SK-N-SH (cell line): Measurements from ENCODE around the gene VPS13C. TPM values are rescaled to one million over a fixed set of nuclear protein-coding genes. Genes with fewer than 3 reads are reported as not detected.
A peak's percentile ranks its signal among the peaks of the same experiment; 100 is the strongest.

Source experiments
- CTCF ChIA-PET: fragments of 300-600, 350-600 bp; formaldehyde crosslinking; extraction: SDS; loops from one replicate; lab custom pipeline; 2021; lab: Yijun Ruan, JAX
- POLR2A ChIA-PET: fragments of 350-600 bp; sonication (Branson Sonifier 250); formaldehyde crosslinking; extraction: SDS; loops from one replicate; lab custom pipeline; 2020; ENCODE audit warnings: antibody characterized with exemption, inconsistent platforms; lab: Yijun Ruan, JAX
- DNase-seq: peaks from one replicate; pipeline ENCODE4 v3.0.0; 2012
- H2AFZ ChIP-seq: fragments of 200-600 bp; sonication (generic); 2 replicates; pipeline ENCODE4 v1.8.1; 2016; ENCODE audit warnings: antibody characterized with exemption, mild to moderate bottlenecking, low read depth
- H3F3A ChIP-seq: fragments of 200-600 bp; sonication (generic); replicated peaks from 2 replicates; pipeline ENCODE3; 2016; ENCODE audit warnings: antibody characterized with exemption, mild to moderate bottlenecking; ENCODE audit not compliant: insufficient read depth
- H3K27ac ChIP-seq, 2 experiments: fragments of 200-500 bp in 1 of 2; fragments of 200-600 bp in 1 of 2; sonication (Bioruptor generic) in 1 of 2; sonication (generic), shearing (Covaris generic) in 1 of 2; 2 replicates each; pipeline versions ENCODE4 v1.5.1 to v1.6.1; 2014 to 2016; ENCODE audit warnings: low read depth in 2 of 2, inconsistent platforms in 1 of 2, low read length in 1 of 2, mild to moderate bottlenecking in 1 of 2, mixed read lengths in 1 of 2
- H3K27me3 ChIP-seq: fragments of 200-600 bp; sonication (generic), shearing (Covaris generic); 2 replicates; pipeline ENCODE4 v1.6.1; 2016; ENCODE audit warnings: mixed run types; ENCODE audit not compliant: insufficient read depth
- H3K36me3 ChIP-seq, 2 experiments: fragments of 200-500 bp in 1 of 2; fragments of 200-600 bp in 1 of 2; sonication (Bioruptor generic) in 1 of 2; sonication (generic) in 1 of 2; replicated peaks in 1 of 2; 2 replicates each; pipeline versions ENCODE3 to v1.5.1; 2014 to 2016; ENCODE audit warnings: low read length in 1 of 2, mild to moderate bottlenecking in 1 of 2; ENCODE audit not compliant: insufficient read depth in 2 of 2, control insufficient read depth in 1 of 2
- H3K4me1 ChIP-seq, 2 experiments: fragments of 200-500 bp in 1 of 2; fragments of 200-600 bp in 1 of 2; sonication (Bioruptor generic) in 1 of 2; sonication (generic), shearing (Covaris generic) in 1 of 2; 2 replicates each; pipeline versions ENCODE4 v1.5.1 to v1.6.1; 2014 to 2016; ENCODE audit warnings: low read depth in 1 of 2, low read length in 1 of 2, mixed run types in 1 of 2; ENCODE audit not compliant: insufficient read depth in 2 of 2, control insufficient read depth in 1 of 2
- H3K4me2 ChIP-seq: fragments of 200-600 bp; sonication (generic), shearing (Covaris generic); 2 replicates; pipeline ENCODE4 v1.6.1; 2017; ENCODE audit warnings: mixed run types
- H3K4me3 ChIP-seq, 2 experiments: fragments of 200-500 bp in 1 of 2; fragments of 200-600 bp in 1 of 2; sonication (Bioruptor generic) in 1 of 2; sonication (generic), shearing (Covaris generic) in 1 of 2; 2 replicates each; pipeline versions ENCODE4 v1.5.1 to v1.8.1; 2014 to 2016; ENCODE audit warnings: low read depth in 2 of 2, inconsistent platforms in 1 of 2, low read length in 1 of 2, mild to moderate bottlenecking in 1 of 2, mixed read lengths in 1 of 2, moderate library complexity in 1 of 2
- H3K79me2 ChIP-seq: fragments of 200-600 bp; sonication (generic); 2 replicates; pipeline ENCODE4 v1.8.1; 2017; ENCODE audit warnings: mild to moderate bottlenecking; ENCODE audit not compliant: insufficient read depth
- H3K9ac ChIP-seq: fragments of 200-600 bp; sonication (generic); 2 replicates; pipeline ENCODE4 v1.6.1; 2017; ENCODE audit warnings: mixed run types
- H3K9me2 ChIP-seq: fragments of 200-600 bp; sonication (generic); 2 replicates; pipeline ENCODE4 v1.6.1; 2017; ENCODE audit warnings: mixed run types
- H3K9me3 ChIP-seq: fragments of 200-600 bp; sonication (generic); 2 replicates; pipeline ENCODE4 v1.6.1; 2017; ENCODE audit warnings: mixed run types, mild to moderate bottlenecking, moderate library complexity
- H4K20me1 ChIP-seq: fragments of 200-600 bp; sonication (generic); 2 replicates; pipeline ENCODE4 v1.6.1; 2017; ENCODE audit warnings: mild to moderate bottlenecking, mixed run types; ENCODE audit not compliant: insufficient read depth
- CHD2 ChIP-seq: fragments of 150-350 bp; IDR thresholded peaks from 2 replicates; pipeline ENCODE4 v1.6.1; 2018; ENCODE audit warnings: low read length; ENCODE audit not compliant: partially characterized antibody
- FOSL2 ChIP-seq: IDR thresholded peaks from 2 replicates; pipeline ENCODE4 v1.4.0; 2012; ENCODE audit warnings: low read depth, mild to moderate bottlenecking, moderate library complexity, borderline replicate concordance
- FOXM1 ChIP-seq: IDR thresholded peaks from 2 replicates; pipeline ENCODE4 v1.4.0; 2012; ENCODE audit warnings: low read depth, mild to moderate bottlenecking
- GABPA ChIP-seq: IDR thresholded peaks from 2 replicates; pipeline ENCODE4 v1.4.0; 2012; ENCODE audit warnings: low read depth, mild to moderate bottlenecking
- GATA2 ChIP-seq: sonication (generic); formaldehyde crosslinking; IDR thresholded peaks from 2 replicates; pipeline ENCODE4 v1.5.0; 2020; ENCODE audit warnings: mild to moderate bottlenecking, missing genetic modification reagents
- JUND ChIP-seq: IDR thresholded peaks from 2 replicates; pipeline ENCODE4 v1.4.0; 2012
- MEF2A ChIP-seq: IDR thresholded peaks from 2 replicates; pipeline ENCODE4 v1.4.0; 2012; ENCODE audit warnings: low read depth, borderline replicate concordance
- NFIC ChIP-seq: IDR thresholded peaks from 2 replicates; pipeline ENCODE4 v1.4.0; 2012; ENCODE audit warnings: borderline replicate concordance
- POLR2AphosphoS5 ChIP-seq: IDR thresholded peaks from 2 replicates; pipeline ENCODE4 v1.6.1; 2012; ENCODE audit warnings: low read depth, low read length
- RCOR1 ChIP-seq: fragments of 150-350 bp; IDR thresholded peaks from 2 replicates; pipeline ENCODE4 v1.6.1; 2017; ENCODE audit warnings: antibody characterized with exemption, low read length
- SMC3 ChIP-seq: IDR thresholded peaks from 2 replicates; pipeline ENCODE4 v1.6.1; 2012; ENCODE audit warnings: low read depth, low read length, improper control_type of control experiment
- TAF1 ChIP-seq: IDR thresholded peaks from 2 replicates; pipeline ENCODE4 v1.6.1; 2012; ENCODE audit warnings: low read depth, mild to moderate bottlenecking, low read length, moderate library complexity, borderline replicate concordance
- TEAD4 ChIP-seq: IDR thresholded peaks from 2 replicates; pipeline ENCODE4 v1.4.0; 2012; ENCODE audit warnings: mild to moderate bottlenecking, borderline replicate concordance; ENCODE audit not compliant: insufficient read depth
- YY1 ChIP-seq: IDR thresholded peaks from 2 replicates; pipeline ENCODE4 v1.4.0; 2012; ENCODE audit warnings: low read depth, mild to moderate bottlenecking
- WGBS: methylation state at CpG from one replicate; pipeline ENCODE4 v1.1.6; 2017; ENCODE audit warnings: low lambda C conversion rate; 5-methylcytosine and 5-hydroxymethylcytosine counted together
- polyA plus RNA-seq, 3 experiments: library from polyadenylated mRNA; depleted of rRNA; stranded (reverse); fragments of >200 nt; gene quantifications; 2 replicates each; pipeline ENCODE4 v1.2.3, GENCODE V29; 2012
- TF ChIP-seq, protein P1 (sequence below): fragments of 150-350 bp; IDR thresholded peaks from 2 replicates; pipeline ENCODE4 v1.6.1; 2016; ENCODE audit warnings: mild to moderate bottlenecking, low read depth, low read length
- TF ChIP-seq, protein P2 (sequence below): IDR thresholded peaks from 2 replicates; pipeline ENCODE4; 2012
- TF ChIP-seq, protein P3 (sequence below): IDR thresholded peaks from 2 replicates; pipeline ENCODE4 v1.6.1; 2012; ENCODE audit warnings: mild to moderate bottlenecking, low read depth, low read length, moderate library complexity
- TF ChIP-seq, protein P4 (sequence below): IDR thresholded peaks from 2 replicates; pipeline ENCODE4 v1.4.0; 2012; ENCODE audit warnings: low read depth

The VPS13C gene
- polyA plus RNA-seq, 1 of the 3 experiments (the other 2 are of a cell fraction), result 5.7 TPM

DNA sequence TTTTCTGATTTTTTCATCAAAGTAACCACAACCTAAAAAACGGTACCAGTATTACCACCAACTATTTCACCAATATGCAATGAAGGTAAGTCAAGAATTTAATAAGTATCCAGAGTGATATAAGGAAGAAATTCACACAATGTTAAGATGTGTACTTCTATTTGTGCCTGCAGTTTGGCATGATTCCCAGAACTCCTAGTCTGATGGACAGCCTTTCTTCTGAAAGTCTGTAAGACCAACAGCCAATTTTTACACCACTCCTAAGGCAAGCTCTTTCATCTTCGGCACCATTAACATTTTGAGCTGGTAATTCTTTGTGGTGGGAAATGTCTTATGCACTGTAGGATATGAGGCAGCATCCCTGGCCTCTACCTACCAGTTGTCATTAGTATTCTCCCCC, 108.3 kb downstream of the VPS13C start:
- no peaks in the 10 kb centered on the region for H3K9me2 ChIP-seq
- DNase-seq, result no peak
- no peak for TF ChIP-seq TAF1
- TF ChIP-seq, protein P1, sequence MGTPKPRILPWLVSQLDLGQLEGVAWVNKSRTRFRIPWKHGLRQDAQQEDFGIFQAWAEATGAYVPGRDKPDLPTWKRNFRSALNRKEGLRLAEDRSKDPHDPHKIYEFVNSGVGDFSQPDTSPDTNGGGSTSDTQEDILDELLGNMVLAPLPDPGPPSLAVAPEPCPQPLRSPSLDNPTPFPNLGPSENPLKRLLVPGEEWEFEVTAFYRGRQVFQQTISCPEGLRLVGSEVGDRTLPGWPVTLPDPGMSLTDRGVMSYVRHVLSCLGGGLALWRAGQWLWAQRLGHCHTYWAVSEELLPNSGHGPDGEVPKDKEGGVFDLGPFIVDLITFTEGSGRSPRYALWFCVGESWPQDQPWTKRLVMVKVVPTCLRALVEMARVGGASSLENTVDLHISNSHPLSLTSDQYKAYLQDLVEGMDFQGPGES, result no peak
- no peak for TF ChIP-seq TEAD4
- no peak for TF ChIP-seq RCOR1
- no peak for TF ChIP-seq MEF2A
- TF ChIP-seq, protein P2, sequence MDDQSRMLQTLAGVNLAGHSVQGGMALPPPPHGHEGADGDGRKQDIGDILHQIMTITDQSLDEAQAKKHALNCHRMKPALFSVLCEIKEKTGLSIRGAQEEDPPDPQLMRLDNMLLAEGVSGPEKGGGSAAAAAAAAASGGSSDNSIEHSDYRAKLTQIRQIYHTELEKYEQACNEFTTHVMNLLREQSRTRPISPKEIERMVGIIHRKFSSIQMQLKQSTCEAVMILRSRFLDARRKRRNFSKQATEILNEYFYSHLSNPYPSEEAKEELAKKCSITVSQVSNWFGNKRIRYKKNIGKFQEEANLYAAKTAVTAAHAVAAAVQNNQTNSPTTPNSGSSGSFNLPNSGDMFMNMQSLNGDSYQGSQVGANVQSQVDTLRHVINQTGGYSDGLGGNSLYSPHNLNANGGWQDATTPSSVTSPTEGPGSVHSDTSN, result no peak
- TF ChIP-seq GABPA, result no peak
- H3K4me1 ChIP-seq, result peaks cover 0 to 3% of the 10 kb centered on the region in 2 experiments; a peak in 2 of 4 replicates
- no peaks in the 10 kb centered on the region for H4K20me1 ChIP-seq
- H3K27ac ChIP-seq, result no peak overlapping the region
- no peaks in the 10 kb centered on the region for H3K9me3 ChIP-seq
- H3F3A ChIP-seq, result peaks cover 3% of the 10 kb centered on the region
- 98% methylated on average over 2 of the region's 2 CpGs for WGBS
- H3K27me3 ChIP-seq, result no peaks in the 10 kb centered on the region
- POLR2A ChIA-PET, result no interaction called here
- no peak overlapping the region for H3K4me2 ChIP-seq
- H3K9ac ChIP-seq, result no peak overlapping the region
- CTCF ChIA-PET, result interaction anchor here (0.6 to 1.3 kb wide), 2 partner anchors 16 to 119 kb away, joined by 3 read pairs; no protein-coding TSS in a partner anchor
- no peaks in the 10 kb centered on the region for H3K79me2 ChIP-seq
- no peak overlapping the region for H2AFZ ChIP-seq
- H3K4me3 ChIP-seq, result no peak overlapping the region
- H3K36me3 ChIP-seq, result peaks cover 49 to 58% of the 10 kb centered on the region in 2 experiments

DNA sequence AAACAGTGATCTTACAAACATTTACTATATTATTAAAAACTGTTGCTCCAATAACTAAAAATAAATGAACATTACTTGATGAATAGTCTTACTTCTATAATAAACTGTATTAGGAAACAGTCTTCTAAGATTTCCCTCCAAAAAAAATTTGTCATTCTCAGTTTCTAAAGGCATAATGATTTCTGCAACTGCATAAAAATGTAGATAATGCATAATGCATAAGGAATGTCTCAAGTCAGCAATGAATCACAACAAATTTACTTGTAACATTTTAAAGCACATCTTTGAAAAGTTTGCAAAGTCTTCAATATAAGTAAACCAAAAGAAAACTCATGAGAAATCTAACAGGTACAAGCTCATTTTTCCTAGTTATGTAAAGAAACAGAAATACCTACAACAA, 113.5 kb downstream of the VPS13C start:
- Histone ChIP-seq H2AFZ (no peak overlapping the region), H3K4me2 (no peak overlapping the region), H3K4me3 (no peak overlapping the region), H3K27me3 (no peaks in the 10 kb centered on the region), H3F3A (peaks cover 16% of the 10 kb centered on the region), H3K9ac (no peak overlapping the region), H4K20me1 (no peaks in the 10 kb centered on the region), H3K9me3 (no peaks in the 10 kb centered on the region), H3K36me3 (peaks cover 63 to 69% of the 10 kb centered on the region in 2 experiments), H3K9me2 (no peaks in the 10 kb centered on the region), H3K4me1 (peaks cover 0 to 4% of the 10 kb centered on the region in 2 experiments; a peak in 2 of 4 replicates), H3K79me2 (no peaks in the 10 kb centered on the region), H3K27ac (no peak overlapping the region)
- DNase-seq, result no peak
- ChIA-PET POLR2A (no interaction called here), CTCF (no interaction called here)
- 0 out of 2 replicates have a peak, but pooled peaks have one; percentile 26 for TF ChIP-seq JUND
- no peak for TF ChIP-seq GATA2 (CRISPR knock-in tag)
- peak; percentile 39; the same call in 1 of the 2 replicates for TF ChIP-seq FOSL2

DNA sequence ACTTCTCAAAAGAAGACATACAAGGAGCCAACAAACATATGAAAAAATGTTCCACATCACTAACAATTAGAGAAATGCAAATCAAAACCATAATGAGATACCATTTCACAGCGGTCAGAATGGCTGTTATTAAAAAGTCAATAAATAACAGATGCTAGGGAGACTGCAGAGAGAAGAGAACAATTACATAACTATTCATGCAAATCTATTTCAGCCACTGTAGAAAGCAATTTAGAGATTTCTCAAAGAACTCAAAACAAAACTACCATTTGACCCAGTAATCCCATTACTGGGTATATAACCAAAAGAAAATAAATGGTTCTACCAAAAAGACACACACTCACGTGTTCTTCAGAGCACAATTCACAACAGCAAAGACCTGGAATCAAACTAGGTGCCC, 116.3 kb downstream of the VPS13C start:
- Histone ChIP-seq H3K36me3 (peaks cover 61 to 82% of the 10 kb centered on the region in 2 experiments), H3K27ac (no peak overlapping the region), H3K79me2 (no peaks in the 10 kb centered on the region), H3K9me3 (no peaks in the 10 kb centered on the region), H3K9me2 (no peaks in the 10 kb centered on the region), H2AFZ (no peak overlapping the region), H3K9ac (no peak overlapping the region), H3K27me3 (no peaks in the 10 kb centered on the region), H3K4me2 (no peak overlapping the region), H3K4me3 (no peak overlapping the region), H3K4me1 (peaks cover 0 to 4% of the 10 kb centered on the region in 2 experiments; a peak in 2 of 4 replicates), H4K20me1 (no peaks in the 10 kb centered on the region), H3F3A (peaks cover 16% of the 10 kb centered on the region)
- 89% methylated on average over 2 of the region's 2 CpGs for WGBS
- CTCF ChIA-PET, result no interaction called here
- no peak for DNase-seq
- POLR2A ChIA-PET, result no interaction called here
- no peak for TF ChIP-seq FOSL2
- TF ChIP-seq TAF1, result no peak
- TF ChIP-seq CHD2, result no peak
- TF ChIP-seq, protein P3, sequence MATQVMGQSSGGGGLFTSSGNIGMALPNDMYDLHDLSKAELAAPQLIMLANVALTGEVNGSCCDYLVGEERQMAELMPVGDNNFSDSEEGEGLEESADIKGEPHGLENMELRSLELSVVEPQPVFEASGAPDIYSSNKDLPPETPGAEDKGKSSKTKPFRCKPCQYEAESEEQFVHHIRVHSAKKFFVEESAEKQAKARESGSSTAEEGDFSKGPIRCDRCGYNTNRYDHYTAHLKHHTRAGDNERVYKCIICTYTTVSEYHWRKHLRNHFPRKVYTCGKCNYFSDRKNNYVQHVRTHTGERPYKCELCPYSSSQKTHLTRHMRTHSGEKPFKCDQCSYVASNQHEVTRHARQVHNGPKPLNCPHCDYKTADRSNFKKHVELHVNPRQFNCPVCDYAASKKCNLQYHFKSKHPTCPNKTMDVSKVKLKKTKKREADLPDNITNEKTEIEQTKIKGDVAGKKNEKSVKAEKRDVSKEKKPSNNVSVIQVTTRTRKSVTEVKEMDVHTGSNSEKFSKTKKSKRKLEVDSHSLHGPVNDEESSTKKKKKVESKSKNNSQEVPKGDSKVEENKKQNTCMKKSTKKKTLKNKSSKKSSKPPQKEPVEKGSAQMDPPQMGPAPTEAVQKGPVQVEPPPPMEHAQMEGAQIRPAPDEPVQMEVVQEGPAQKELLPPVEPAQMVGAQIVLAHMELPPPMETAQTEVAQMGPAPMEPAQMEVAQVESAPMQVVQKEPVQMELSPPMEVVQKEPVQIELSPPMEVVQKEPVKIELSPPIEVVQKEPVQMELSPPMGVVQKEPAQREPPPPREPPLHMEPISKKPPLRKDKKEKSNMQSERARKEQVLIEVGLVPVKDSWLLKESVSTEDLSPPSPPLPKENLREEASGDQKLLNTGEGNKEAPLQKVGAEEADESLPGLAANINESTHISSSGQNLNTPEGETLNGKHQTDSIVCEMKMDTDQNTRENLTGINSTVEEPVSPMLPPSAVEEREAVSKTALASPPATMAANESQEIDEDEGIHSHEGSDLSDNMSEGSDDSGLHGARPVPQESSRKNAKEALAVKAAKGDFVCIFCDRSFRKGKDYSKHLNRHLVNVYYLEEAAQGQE, result no peak
- TF ChIP-seq, protein P4, sequence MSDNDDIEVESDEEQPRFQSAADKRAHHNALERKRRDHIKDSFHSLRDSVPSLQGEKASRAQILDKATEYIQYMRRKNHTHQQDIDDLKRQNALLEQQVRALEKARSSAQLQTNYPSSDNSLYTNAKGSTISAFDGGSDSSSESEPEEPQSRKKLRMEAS, result no peak
- no peak for TF ChIP-seq POLR2AphosphoS5
- no peak for TF ChIP-seq SMC3
- no peak for TF ChIP-seq YY1
- no peak for TF ChIP-seq NFIC
- TF ChIP-seq FOXM1, result no peak
- TF ChIP-seq RCOR1, result no peak
